ENCODE measurements around the gene LAIR2.

- TF ChIP-seq POLR2A (IDR thresholded peaks at IDR 0.05; ENCODE audit: extremely low read depth, insufficient read length), result no peak
- TF ChIP-seq, protein P1, sequence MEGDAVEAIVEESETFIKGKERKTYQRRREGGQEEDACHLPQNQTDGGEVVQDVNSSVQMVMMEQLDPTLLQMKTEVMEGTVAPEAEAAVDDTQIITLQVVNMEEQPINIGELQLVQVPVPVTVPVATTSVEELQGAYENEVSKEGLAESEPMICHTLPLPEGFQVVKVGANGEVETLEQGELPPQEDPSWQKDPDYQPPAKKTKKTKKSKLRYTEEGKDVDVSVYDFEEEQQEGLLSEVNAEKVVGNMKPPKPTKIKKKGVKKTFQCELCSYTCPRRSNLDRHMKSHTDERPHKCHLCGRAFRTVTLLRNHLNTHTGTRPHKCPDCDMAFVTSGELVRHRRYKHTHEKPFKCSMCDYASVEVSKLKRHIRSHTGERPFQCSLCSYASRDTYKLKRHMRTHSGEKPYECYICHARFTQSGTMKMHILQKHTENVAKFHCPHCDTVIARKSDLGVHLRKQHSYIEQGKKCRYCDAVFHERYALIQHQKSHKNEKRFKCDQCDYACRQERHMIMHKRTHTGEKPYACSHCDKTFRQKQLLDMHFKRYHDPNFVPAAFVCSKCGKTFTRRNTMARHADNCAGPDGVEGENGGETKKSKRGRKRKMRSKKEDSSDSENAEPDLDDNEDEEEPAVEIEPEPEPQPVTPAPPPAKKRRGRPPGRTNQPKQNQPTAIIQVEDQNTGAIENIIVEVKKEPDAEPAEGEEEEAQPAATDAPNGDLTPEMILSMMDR (IDR thresholded peaks at IDR 0.05; ENCODE audit: low read depth, low read length), result no peak
Measured at GRCh38 chr19:54551293-54551692, 48.7 kb downstream of the LAIR2 start.

Measured in NB4 (cell line).